ENCODE data around the gene COX15. TPM values are rescaled to one million over a fixed set of nuclear protein-coding genes. Genes with fewer than 3 reads are reported as not detected.

COX15 gene
- total and polyA plus RNA-seq, 2 of the 4 experiments (the other 2 are of a cell fraction), result 18.9 to 40.1 TPM

DNA sequence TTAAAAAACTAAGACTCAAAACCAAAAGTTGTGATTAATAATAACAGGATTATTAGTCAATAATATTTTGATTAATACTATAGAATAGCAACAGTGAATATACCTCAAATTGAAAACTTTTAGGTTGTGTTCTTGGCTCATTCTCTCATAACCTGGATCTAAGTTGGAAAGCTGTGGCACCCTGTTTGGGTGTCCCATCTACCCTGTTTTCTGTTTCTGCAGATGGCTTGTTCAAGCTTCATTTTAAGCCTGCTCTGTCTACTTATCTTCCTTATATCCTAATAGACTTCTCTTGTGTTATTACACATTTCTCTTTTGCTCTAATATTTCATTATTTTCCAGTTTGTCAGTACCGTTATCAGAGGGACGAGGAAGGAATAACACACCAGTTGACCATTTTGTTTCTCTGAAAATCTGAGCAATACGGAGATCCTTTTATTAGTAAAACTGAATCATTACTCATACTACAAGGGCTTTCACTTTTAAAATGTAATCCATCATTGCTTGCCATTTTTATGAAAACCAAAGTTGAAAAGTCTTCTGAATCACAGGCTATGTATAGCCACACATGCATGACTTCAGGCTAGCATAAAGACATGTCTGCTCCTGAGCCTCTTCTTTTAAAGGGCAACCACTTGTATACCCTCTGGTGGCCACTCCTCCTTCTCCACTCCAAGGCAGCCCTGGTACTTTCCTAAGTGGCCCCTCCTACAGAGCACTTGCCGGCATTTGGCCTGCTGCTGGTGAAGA, 22.3 kb downstream of the COX15 start:
- Histone ChIP-seq H3K27me3 (ENCODE audit: control insufficient read depth, insufficient read depth, low read length) (no peaks in the 10 kb centered on the region), H2BK120ac (ENCODE audit: low read depth, low read length) (no peak overlapping the region), H3K4me1 (ENCODE audit: control insufficient read depth, insufficient read depth, low read length) (peaks cover 11% of the 10 kb centered on the region; the same call in 1 of the 2 replicates), H4K8ac (ENCODE audit: low read depth in 2 of 2, low read length in 2 of 2) (no peak overlapping the region), H3K79me1 (ENCODE audit: low read depth in 1 of 2, low read length in 2 of 2) (peaks cover 3 to 9% of the 10 kb centered on the region in 2 experiments; a peak in 3 of 4 replicates), H3K4ac (ENCODE audit: low read depth, low read length) (no peak overlapping the region), H3K9me3 (ENCODE audit: control insufficient read depth, insufficient read depth, low read length) (no peaks in the 10 kb centered on the region), H3K4me3 (ENCODE audit: insufficient read depth, low read depth, low read length) (no peak overlapping the region), H2BK15ac (ENCODE audit: low read depth, low read length) (no peak overlapping the region), H3K27ac (ENCODE audit: insufficient read depth, low read length) (peak overlapping the region; percentile 35; the same call in 1 of the 2 replicates), H3K36me3 (ENCODE audit: control insufficient read depth, insufficient read depth, low read length) (peaks cover 24% of the 10 kb centered on the region), H4K5ac (ENCODE audit: low read depth, low read length) (peak overlapping the region; percentile 49; the same call in 1 of the 2 replicates), H2BK5ac (ENCODE audit: low read depth, low read length, poor library complexity, severe bottlenecking) (peak overlapping the region; percentile 98), H3K9ac (ENCODE audit: low read depth, low read length) (no peak overlapping the region), H3K18ac (ENCODE audit: low read depth, low read length) (peak overlapping the region; percentile 68; the same call in 1 of the 2 replicates), H3K9me1 (ENCODE audit: insufficient read depth, low read length) (no peaks in the 10 kb centered on the region), H2BK20ac (ENCODE audit: low read depth, low read length) (no peak overlapping the region), H2AFZ (replicated peaks; ENCODE audit: low read length, poor library complexity) (no peak overlapping the region), H2AK9ac (replicated peaks; ENCODE audit: low read depth, low read length, poor library complexity) (no peak overlapping the region), H3K4me2 (ENCODE audit: low read depth, low read length) (no peak overlapping the region), H4K20me1 (ENCODE audit: insufficient read depth, low read length) (no peaks in the 10 kb centered on the region), H3K14ac (replicated peaks; ENCODE audit: low read depth, low read length) (no peak overlapping the region), H3K23ac (ENCODE audit: low read depth, low read length) (no peak overlapping the region), H2AK5ac (ENCODE audit: low read depth, low read length) (no peak overlapping the region), H3K56ac (ENCODE audit: extremely low read depth, insufficient read depth, low read length) (no peak overlapping the region), H4K91ac (ENCODE audit: insufficient read depth, low read depth, low read length) (no peak overlapping the region)
- no CpG with 5 or more reads among the region's 4 CpGs for WGBS, 2 experiments (ENCODE audit: extremely low coverage in 2 of 2, insufficient read length in 1 of 2)
- intact Hi-C loops (cut with micrococcal nuclease), result loop anchor here (2.0 to 5.0 kb wide), 2 partner anchors 89 to 277 kb away; partner anchors contain the start of genes GOT1 and SLC25A28
- DNase-seq (peak; percentile 73), ATAC-seq (ENCODE audit: low read depth) (peak; percentile 75)
- POLR2A ChIA-PET (ENCODE audit: unreplicated experiment), result no interaction called here
- dilution Hi-C loops (cut with HindIII; ENCODE audit: low sequenced_read_pairs, unreplicated experiment), result no loop called here
- CTCF ChIA-PET, result interaction anchor here (0.6 to 1.2 kb wide), 4 partner anchors 28 to 273 kb away, joined by 3 to 6 read pairs (median 3); partner anchors contain the start of gene ENTPD7
- TF ChIP-seq, protein P1, sequence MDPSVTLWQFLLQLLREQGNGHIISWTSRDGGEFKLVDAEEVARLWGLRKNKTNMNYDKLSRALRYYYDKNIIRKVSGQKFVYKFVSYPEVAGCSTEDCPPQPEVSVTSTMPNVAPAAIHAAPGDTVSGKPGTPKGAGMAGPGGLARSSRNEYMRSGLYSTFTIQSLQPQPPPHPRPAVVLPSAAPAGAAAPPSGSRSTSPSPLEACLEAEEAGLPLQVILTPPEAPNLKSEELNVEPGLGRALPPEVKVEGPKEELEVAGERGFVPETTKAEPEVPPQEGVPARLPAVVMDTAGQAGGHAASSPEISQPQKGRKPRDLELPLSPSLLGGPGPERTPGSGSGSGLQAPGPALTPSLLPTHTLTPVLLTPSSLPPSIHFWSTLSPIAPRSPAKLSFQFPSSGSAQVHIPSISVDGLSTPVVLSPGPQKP (IDR thresholded peaks at IDR 0.05; ENCODE audit: borderline replicate concordance, low read depth, low read length), result no peak
- no peak for TF ChIP-seq MXI1 (IDR thresholded peaks at IDR 0.05; ENCODE audit: borderline replicate concordance, low read depth, low read length)
- TF ChIP-seq, protein P2, sequence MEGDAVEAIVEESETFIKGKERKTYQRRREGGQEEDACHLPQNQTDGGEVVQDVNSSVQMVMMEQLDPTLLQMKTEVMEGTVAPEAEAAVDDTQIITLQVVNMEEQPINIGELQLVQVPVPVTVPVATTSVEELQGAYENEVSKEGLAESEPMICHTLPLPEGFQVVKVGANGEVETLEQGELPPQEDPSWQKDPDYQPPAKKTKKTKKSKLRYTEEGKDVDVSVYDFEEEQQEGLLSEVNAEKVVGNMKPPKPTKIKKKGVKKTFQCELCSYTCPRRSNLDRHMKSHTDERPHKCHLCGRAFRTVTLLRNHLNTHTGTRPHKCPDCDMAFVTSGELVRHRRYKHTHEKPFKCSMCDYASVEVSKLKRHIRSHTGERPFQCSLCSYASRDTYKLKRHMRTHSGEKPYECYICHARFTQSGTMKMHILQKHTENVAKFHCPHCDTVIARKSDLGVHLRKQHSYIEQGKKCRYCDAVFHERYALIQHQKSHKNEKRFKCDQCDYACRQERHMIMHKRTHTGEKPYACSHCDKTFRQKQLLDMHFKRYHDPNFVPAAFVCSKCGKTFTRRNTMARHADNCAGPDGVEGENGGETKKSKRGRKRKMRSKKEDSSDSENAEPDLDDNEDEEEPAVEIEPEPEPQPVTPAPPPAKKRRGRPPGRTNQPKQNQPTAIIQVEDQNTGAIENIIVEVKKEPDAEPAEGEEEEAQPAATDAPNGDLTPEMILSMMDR (conservative IDR thresholded peaks at IDR 0.05; ENCODE audit: low read depth, low read length), result peak; percentile 24; the same call in 1 of the 2 replicates
- no peak for TF ChIP-seq NFE2L2 (IDR thresholded peaks at IDR 0.05; ENCODE audit: low read depth, low read length)
- BruUV-seq (replicated peaks), result no TSS peak
- in situ Hi-C loops (cut with MboI; ENCODE audit: low sequenced_read_pairs), result loop anchor here (5.0 to 10.0 kb wide), 3 partner anchors 82 to 275 kb away; partner anchors contain the start of gene GOT1
